ENCODE measurements around the gene CDYL2. TPM values are rescaled to one million over a fixed set of nuclear protein-coding genes. Genes with fewer than 3 reads are reported as not detected.

Gene CDYL2
- total and polyA plus RNA-seq, 2 donors (not counting 3 experiments of a cell fraction or from before 2014, with no cell fraction given) = 7.1 to 71.3 TPM

DNA sequence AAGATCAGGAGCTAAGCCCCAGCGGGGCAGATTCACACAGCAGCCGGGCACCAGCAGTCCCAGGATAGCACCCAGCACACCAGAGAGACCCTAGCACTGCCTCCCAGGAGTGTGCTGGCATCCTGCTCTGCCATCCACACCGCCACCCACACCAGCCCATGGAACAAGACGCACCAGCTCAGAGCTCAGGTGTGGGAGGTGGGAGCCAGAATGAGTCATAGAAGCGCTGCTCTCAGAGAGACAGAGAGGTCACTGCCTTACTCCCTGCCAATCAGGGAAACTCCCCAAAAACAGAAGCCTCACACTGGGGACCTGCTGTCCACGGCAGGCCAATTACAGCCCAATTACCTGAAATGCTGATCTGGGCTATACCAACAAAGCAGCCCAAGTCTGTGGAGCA lies 64.9 kb downstream of the CDYL2 start:
- no TSS peak for BruUV-seq (replicated peaks)
- DNase-seq (ENCODE audit: low read depth, low spot score) (no peak), FAIRE-seq (no peak)
- CTCF ChIA-PET = interaction anchor here (1.3 kb wide), 1 partner anchor 18 kb away, joined by 3 read pairs; no protein-coding TSS in a partner anchor
- POLR2A ChIA-PET = no interaction called here
- Histone ChIP-seq H2AFZ (ENCODE audit: low read depth, low read length) (no peak overlapping the region), H3K4me3 (replicated peaks in 1 of 3; ENCODE audit: insufficient read depth in 1 of 3, low read depth in 1 of 3, low read length in 3 of 3) (no peak overlapping the region), H3K4me2 (ENCODE audit: insufficient read depth, low read length) (no peak overlapping the region), H4K20me1 (replicated peaks; ENCODE audit: control insufficient read depth, extremely low read depth, insufficient read depth, low read length) (peaks cover 12% of the 10 kb centered on the region), H3K9ac (replicated peaks; ENCODE audit: extremely low read depth, insufficient read depth, low read length) (no peak overlapping the region), H3K27ac (ENCODE audit: insufficient read depth, low read depth, low read length) (no peak overlapping the region), H3K4me1 (ENCODE audit: control insufficient read depth, extremely low read depth, insufficient read depth, low read length) (no peaks in the 10 kb centered on the region), H3K9me3 (replicated peaks; ENCODE audit: control insufficient read depth, insufficient read depth, low read length) (no peaks in the 10 kb centered on the region), H3K27me3 (ENCODE audit: control insufficient read depth in 2 of 2, insufficient read depth in 2 of 2, low read length in 2 of 2) (no peaks in the 10 kb centered on the region), H3K9me1 (replicated peaks; ENCODE audit: control insufficient read depth, extremely low read depth, insufficient read depth, low read length) (no peaks in the 10 kb centered on the region), H3K79me2 (ENCODE audit: control insufficient read depth, insufficient read depth, low read length) (peaks cover 82% of the 10 kb centered on the region), H3K36me3 (ENCODE audit: control insufficient read depth in 2 of 2, extremely low read depth in 1 of 2, insufficient read depth in 2 of 2, low read length in 2 of 2) (no peaks in the 10 kb centered on the region)
- dilution Hi-C loops (cut with MboI; ENCODE audit: extremely low pct_ligation_motif_present, low sequenced_read_pairs) = no loop called here
- TF ChIP-seq, protein P1, sequence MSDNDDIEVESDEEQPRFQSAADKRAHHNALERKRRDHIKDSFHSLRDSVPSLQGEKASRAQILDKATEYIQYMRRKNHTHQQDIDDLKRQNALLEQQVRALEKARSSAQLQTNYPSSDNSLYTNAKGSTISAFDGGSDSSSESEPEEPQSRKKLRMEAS (IDR thresholded peaks at IDR 0.05; ENCODE audit: insufficient read depth, insufficient read length) = no peak
- no peak for TF ChIP-seq POLR2AphosphoS5 (IDR thresholded peaks at IDR 0.05; ENCODE audit: insufficient read depth, low read depth, low read length)
- no peak for TF ChIP-seq JUN (IDR thresholded peaks at IDR 0.05; ENCODE audit: borderline replicate concordance, insufficient read depth, insufficient read length, low read depth)
- TF ChIP-seq GATA2 (IDR thresholded peaks at IDR 0.05; ENCODE audit: insufficient read depth, insufficient read length, low read depth, low read length) = no peak
- no peak for TF ChIP-seq MYC (IDR thresholded peaks at IDR 0.05; ENCODE audit: low read depth, low read length)
- TF ChIP-seq EZH2 (IDR thresholded peaks at IDR 0.05; ENCODE audit: borderline replicate concordance, low read depth, low read length, severe bottlenecking) = no peak
- no peak for TF ChIP-seq FOS (IDR thresholded peaks at IDR 0.05; ENCODE audit: borderline replicate concordance, insufficient read depth, low read length)
- TF ChIP-seq, protein P2, sequence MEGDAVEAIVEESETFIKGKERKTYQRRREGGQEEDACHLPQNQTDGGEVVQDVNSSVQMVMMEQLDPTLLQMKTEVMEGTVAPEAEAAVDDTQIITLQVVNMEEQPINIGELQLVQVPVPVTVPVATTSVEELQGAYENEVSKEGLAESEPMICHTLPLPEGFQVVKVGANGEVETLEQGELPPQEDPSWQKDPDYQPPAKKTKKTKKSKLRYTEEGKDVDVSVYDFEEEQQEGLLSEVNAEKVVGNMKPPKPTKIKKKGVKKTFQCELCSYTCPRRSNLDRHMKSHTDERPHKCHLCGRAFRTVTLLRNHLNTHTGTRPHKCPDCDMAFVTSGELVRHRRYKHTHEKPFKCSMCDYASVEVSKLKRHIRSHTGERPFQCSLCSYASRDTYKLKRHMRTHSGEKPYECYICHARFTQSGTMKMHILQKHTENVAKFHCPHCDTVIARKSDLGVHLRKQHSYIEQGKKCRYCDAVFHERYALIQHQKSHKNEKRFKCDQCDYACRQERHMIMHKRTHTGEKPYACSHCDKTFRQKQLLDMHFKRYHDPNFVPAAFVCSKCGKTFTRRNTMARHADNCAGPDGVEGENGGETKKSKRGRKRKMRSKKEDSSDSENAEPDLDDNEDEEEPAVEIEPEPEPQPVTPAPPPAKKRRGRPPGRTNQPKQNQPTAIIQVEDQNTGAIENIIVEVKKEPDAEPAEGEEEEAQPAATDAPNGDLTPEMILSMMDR (IDR thresholded peaks at IDR 0.05; ENCODE audit: extremely low read depth in 1 of 2, insufficient read depth in 1 of 2, low read depth in 1 of 2, low read length in 2 of 2) = no peak
- no peak for TF ChIP-seq POLR2A (IDR thresholded peaks at IDR 0.05; ENCODE audit: low read depth, low read length)
- intact Hi-C loops (cut with micrococcal nuclease) = no loop called here
